IPS-20b (cell line): ENCODE data around the gene SPTLC2.
"Not testable (repeated sequence)": the region's sequence is repeated elsewhere in the genome, so short reads cannot be mapped to it uniquely, and the experiment has no call there.

Experiments
- H3K27ac ChIP-seq: one replicate; pipeline ENCODE4 v1.5.1; 2013; ENCODE audit warnings: low read length
- H3K27me3 ChIP-seq: 2 replicates; pipeline ENCODE4 v1.6.1; 2013; ENCODE audit warnings: mild to moderate bottlenecking, low read length, inconsistent platforms; ENCODE audit not compliant: insufficient read depth
- H3K36me3 ChIP-seq: 2 replicates; pipeline ENCODE4 v1.6.1; 2013; ENCODE audit warnings: low read depth, mild to moderate bottlenecking, inconsistent platforms, low read length, moderate library complexity; ENCODE audit not compliant: insufficient read depth
- H3K4me1 ChIP-seq: 2 replicates; pipeline ENCODE4 v1.6.1; 2013; ENCODE audit warnings: mild to moderate bottlenecking, control low read depth, inconsistent platforms, low read length, moderate library complexity; ENCODE audit not compliant: insufficient read depth
- H3K4me3 ChIP-seq: 2 replicates; pipeline ENCODE4 v1.5.1; 2013; ENCODE audit warnings: mild to moderate bottlenecking, low read length, inconsistent platforms
- H3K9ac ChIP-seq: 2 replicates; pipeline ENCODE4 v1.6.1; 2013; ENCODE audit warnings: low read depth, mild to moderate bottlenecking, inconsistent platforms, low read length, moderate library complexity
- H3K9me3 ChIP-seq: 2 replicates; pipeline ENCODE4 v1.6.1; 2013; ENCODE audit warnings: mild to moderate bottlenecking, low read depth, low read length, inconsistent platforms; ENCODE audit not compliant: insufficient read depth

The SPTLC2 gene

DNA sequence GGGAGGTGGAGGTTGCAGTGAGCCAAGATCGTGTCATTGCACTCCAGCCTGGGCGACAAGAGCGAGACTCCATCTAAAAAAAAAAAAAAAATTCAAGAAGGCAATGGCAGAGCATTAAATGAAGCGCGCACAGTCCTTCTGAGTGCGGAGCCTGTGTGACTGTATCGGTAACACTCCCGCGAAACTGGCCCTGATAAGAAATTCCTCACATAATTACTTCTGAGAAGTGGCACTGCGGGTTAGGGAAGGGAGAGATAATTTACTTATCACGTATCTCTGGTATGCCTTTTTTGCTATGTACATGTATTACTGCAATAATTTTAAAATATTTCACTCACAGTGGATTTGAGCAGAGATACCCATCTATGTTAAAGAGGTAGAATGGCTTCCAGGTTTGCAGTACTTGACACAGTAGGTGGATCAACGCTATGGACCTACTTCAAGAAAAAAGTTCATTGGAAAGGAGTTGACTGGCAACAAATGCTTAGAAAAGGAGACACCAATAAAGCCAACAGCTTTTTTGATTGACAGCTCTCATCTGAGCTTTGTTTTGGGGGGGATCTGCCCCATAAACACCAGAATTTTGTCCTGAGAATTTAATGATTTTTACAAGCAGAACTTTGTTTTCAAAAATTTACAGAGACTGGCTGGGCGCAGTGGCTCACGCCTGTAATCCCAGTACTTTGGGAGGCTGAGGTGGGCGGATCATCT is 29.2 kb upstream of the SPTLC2 start:
- no peaks in the 10 kb centered on the region for H3K9me3 ChIP-seq
- H3K27me3 ChIP-seq: no peaks in the 10 kb centered on the region

GRCh38 chr14:77642407-77642806 is 26.0 kb upstream of the SPTLC2 start:
- H3K9ac ChIP-seq: no peak overlapping the region
- H3K27ac ChIP-seq: no peak overlapping the region
- no peaks in the 10 kb centered on the region for H3K27me3 ChIP-seq
- H3K4me3 ChIP-seq: no peak overlapping the region
- no peaks in the 10 kb centered on the region for H3K4me1 ChIP-seq
- H3K9me3 ChIP-seq: no peaks in the 10 kb centered on the region
- no peaks in the 10 kb centered on the region for H3K36me3 ChIP-seq

More for the DNA sequence above, 29.2 kb upstream of the SPTLC2 start:
- Histone ChIP-seq H3K4me1 (no peaks in the 10 kb centered on the region), H3K36me3 (no peaks in the 10 kb centered on the region), H3K4me3 (no peak overlapping the region), H3K27ac (no peak overlapping the region), H3K9ac (no peak overlapping the region)

DNA sequence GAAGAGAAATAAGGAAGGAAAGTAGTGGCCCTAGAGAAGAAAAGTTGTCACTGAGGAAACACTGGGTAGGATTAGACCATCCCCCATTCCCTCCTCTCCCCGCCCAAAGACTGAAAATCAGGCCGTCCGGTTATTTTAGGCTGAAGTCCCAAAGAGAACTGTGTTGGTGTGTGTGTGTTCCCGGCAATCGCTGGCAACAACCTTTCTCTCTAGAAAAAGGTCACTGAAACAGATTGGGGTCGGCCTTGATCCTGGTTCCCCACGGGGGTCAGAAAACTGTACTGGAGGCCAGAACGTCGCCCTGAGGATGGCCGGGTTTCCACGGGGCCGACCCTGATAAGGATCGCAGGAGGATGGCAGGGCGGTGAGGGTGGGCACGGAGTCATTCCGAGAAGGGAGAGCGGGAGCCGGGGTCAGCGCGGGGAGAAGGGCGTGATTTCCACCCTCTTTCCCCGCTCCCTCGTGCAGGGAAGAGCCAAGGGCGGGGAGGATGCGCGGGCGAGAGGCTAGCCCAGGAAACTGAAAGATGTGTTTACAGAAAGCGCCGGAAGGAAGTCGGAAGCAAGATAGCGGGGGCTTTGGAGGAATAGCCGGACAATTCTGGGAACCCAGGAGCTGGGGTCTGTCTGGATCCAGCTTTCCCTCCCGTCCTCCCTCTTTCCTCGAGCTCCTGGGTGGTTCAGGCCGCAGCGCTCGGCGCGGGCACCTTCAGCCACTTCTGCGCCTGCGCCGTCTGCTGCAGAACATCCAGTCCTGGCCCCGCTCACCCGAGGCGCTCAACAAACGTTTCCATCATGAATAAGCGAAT is 25.3 kb upstream of the SPTLC2 start:
- no peak overlapping the region for H3K9ac ChIP-seq
- H3K4me1 ChIP-seq: no peaks in the 10 kb centered on the region
- no peaks in the 10 kb centered on the region for H3K27me3 ChIP-seq
- H3K27ac ChIP-seq: no peak overlapping the region
- no peak overlapping the region for H3K4me3 ChIP-seq
- no peaks in the 10 kb centered on the region for H3K36me3 ChIP-seq
- H3K9me3 ChIP-seq: no peaks in the 10 kb centered on the region

GRCh38 chr14:77640756-77641533 is 24.5 kb upstream of the SPTLC2 start:
- Histone ChIP-seq H3K36me3 (no peaks in the 10 kb centered on the region), H3K9me3 (peaks cover 4% of the 10 kb centered on the region; the same call in 1 of the 2 replicates), H3K4me1 (no peaks in the 10 kb centered on the region), H3K27me3 (no peaks in the 10 kb centered on the region), H3K9ac (no peak overlapping the region), H3K4me3 (no peak overlapping the region), H3K27ac (no peak overlapping the region)

DNA sequence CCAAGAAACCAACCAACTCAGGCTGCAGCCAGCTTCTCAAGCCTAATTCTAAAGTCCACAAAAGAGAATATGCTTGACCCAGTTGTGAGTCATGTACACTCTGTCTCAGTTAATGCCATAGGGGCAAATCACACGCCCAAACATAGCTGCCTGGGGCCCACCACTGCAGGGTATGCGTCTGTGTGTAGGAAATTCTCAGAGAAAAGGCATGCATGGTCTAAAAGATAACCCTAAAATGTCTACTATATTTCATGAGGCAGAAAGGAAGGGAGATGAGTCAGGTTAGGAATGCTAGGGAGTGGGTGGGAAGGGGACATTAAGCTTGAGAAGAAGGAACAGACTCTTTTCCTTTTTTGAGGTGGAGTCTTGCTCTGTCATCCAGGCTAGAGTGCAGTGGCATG is 22.3 kb upstream of the SPTLC2 start:
- Histone ChIP-seq H3K4me1 (no peaks in the 10 kb centered on the region), H3K27ac (no peak overlapping the region), H3K4me3 (no peak overlapping the region), H3K9ac (no peak overlapping the region), H3K9me3 (peaks cover 20% of the 10 kb centered on the region), H3K27me3 (no peaks in the 10 kb centered on the region), H3K36me3 (no peaks in the 10 kb centered on the region)

- H3K9ac ChIP-seq, H3K27ac ChIP-seq, H3K4me3 ChIP-seq, H3K27me3 ChIP-seq, H3K36me3 ChIP-seq, H3K4me1 ChIP-seq: not testable (repeated sequence)
- H3K9me3 ChIP-seq: peaks cover 48% of the 10 kb centered on the region
Observed at GRCh38 chr14:77635869-77636268, 19.4 kb upstream of the SPTLC2 start.

DNA sequence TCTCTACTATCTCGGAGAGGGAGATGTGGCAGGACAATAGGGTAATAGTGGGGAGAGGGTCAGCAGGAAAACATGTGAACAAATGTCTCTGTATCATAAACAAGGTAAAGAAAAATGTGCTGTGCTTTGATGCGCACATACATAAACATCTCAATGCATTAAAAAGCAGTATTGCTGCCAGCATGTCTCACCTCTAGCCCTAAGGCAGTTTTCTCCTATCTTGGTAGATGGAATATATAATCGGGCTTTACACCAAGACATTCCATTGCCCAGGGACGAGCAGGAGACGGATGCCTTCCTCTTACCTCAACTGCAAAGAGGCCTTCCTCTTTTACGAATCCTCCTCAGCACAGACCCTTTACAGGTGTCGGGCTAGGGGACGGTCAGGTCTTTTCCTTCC is 19.0 kb upstream of the SPTLC2 start:
- H3K9ac ChIP-seq, H3K27me3 ChIP-seq, H3K36me3 ChIP-seq, H3K27ac ChIP-seq, H3K4me1 ChIP-seq, H3K4me3 ChIP-seq: not testable (repeated sequence)
- H3K9me3 ChIP-seq: peaks cover 48% of the 10 kb centered on the region

DNA sequence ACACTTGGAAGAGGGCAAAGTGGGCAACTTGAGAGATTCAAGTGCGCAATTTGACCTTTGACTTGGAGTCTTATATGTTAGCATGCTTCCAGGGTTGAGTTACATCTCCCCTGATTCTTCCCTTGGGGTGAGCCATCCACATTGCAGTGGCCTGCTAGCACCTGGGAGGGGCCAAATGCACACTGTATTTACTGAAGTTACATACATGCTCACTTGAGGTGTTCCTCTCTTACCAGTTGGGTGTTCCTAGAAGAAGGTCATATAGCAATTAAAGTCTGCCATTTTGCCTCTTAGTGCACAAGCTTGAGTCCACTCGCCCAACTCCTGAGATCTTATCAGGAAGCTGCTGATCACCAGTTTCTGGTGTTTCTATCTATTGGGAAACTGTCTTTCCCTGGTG is 13.7 kb upstream of the SPTLC2 start:
- Histone ChIP-seq H3K36me3 (no peaks in the 10 kb centered on the region), H3K27me3 (no peaks in the 10 kb centered on the region), H3K4me3 (no peak overlapping the region), H3K27ac (no peak overlapping the region), H3K4me1 (no peaks in the 10 kb centered on the region), H3K9ac (no peak overlapping the region), H3K9me3 (peaks cover 43% of the 10 kb centered on the region)

GRCh38 chr14:77625360-77625759 is 8.9 kb upstream of the SPTLC2 start:
- no peak overlapping the region for H3K27ac ChIP-seq
- H3K36me3 ChIP-seq: no peaks in the 10 kb centered on the region
- H3K9me3 ChIP-seq: peaks cover 2% of the 10 kb centered on the region; the same call in 1 of the 2 replicates
- no peak overlapping the region for H3K9ac ChIP-seq
- H3K4me1 ChIP-seq: no peaks in the 10 kb centered on the region
- no peaks in the 10 kb centered on the region for H3K27me3 ChIP-seq
- no peak overlapping the region for H3K4me3 ChIP-seq

DNA sequence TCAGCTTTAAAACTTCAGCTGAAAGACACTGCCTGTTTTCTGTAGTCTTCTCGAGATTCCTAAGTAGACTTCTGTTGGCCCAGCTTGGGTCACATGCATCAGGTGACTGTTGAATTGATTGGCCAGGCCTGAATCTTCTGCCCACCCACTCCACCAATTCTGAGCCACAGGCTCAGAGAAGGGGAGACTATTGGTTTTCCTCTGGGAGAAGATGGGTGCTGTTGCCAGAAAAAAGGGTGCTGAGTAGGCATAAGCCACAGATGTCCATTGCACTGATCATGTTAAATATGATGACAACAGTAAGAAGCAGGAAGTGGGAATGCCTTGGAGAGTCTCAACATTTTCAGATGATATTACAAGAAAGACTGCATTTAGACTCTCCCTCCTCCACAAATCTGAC is 6.8 kb upstream of the SPTLC2 start:
- Histone ChIP-seq H3K4me3 (no peak overlapping the region), H3K4me1 (no peaks in the 10 kb centered on the region), H3K36me3 (no peaks in the 10 kb centered on the region), H3K27ac (no peak overlapping the region), H3K27me3 (no peaks in the 10 kb centered on the region), H3K9me3 (no peaks in the 10 kb centered on the region), H3K9ac (no peak overlapping the region)

- Histone ChIP-seq H3K4me3 (no peak overlapping the region), H3K27ac (no peak overlapping the region), H3K27me3 (no peaks in the 10 kb centered on the region), H3K9ac (no peak overlapping the region), H3K36me3 (no peaks in the 10 kb centered on the region), H3K9me3 (no peaks in the 10 kb centered on the region), H3K4me1 (no peaks in the 10 kb centered on the region)
Observed at GRCh38 chr14:77622366-77622961, 6.0 kb upstream of the SPTLC2 start.
